HL-60/S4 (cell line): ENCODE data around the gene ZNF366.

Source experiments
- in situ Hi-C: fragments of 300-500 bp; cut with MboI; formaldehyde crosslinking; loops from 2 replicates; pipeline ENCODE4 v1.14.3; 2022; ENCODE audit warnings: low sequenced_read_pairs

The ZNF366 gene

DNA sequence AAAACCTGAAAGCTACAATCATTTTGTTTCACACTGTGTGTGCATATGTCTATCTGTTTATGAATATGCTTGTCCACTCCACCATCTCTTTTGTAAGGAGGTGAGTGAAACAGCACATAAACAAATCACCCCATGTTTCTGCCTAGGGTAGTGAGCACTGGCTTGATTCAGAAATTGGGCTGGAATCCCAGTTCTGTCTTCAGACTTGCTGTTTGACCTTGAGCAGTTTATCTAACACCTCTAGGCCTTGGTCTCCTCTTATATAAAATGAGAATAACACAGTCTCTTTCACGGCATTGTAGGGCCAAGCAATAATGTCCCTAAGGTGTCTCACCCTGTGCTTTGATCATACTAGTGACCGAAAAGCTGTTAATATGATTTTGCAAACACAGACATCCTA lies 61.2 kb downstream of the ZNF366 start:
- in situ Hi-C loops, result no loop called here

DNA sequence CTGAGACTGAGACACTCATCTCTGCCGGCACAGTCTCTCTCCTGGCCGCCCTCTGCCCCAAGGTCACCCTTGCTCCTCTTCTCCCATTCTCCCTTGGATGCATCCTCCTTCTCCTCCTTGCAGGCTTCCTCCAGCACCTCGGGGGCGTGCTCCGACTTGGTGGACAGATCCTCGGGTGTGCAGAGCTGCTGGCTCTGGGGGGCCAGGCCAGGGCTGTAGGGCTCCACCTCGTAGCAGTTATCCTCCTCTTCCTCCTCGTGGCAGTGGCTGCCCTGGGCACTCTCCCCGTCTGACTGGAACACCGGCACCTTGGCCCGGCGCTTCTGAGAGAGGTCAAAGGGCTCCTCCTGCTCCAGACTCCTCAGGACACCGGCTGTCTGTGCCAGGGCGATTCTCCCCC lies 63.3 kb downstream of the ZNF366 start:
- in situ Hi-C loops, result no loop called here

DNA sequence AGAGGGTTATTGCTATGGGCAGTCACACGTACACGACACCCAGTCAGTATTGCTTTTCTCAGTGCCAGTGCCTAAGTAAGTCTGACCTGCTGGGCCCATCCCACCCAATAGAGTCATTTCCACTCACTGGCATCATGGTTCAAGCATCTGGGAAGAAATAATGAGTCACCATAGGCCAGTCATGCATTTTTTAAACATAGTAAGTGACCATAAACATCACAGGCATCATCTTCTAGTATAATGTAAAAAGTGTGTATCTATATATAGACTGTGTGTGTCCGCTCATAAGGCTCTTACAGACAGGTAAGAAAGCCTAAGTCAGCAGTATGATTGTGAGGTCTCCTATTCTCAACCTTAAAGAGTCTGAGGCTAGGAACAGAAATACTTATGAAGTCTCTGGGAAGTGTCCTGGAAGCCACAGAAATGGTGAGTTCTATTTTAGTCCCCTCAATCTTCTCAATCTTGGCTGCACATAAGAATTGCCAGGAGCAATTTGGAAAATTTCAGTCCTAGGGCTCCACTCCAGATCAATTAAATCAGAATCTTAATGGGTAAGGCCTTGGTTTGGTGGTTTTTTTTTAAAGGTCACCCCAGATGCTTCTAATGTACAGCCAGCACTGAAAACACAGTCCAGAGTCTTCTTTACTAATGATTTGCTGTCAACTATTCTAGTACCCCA lies 65.2 kb downstream of the ZNF366 start:
- in situ Hi-C loops, result no loop called here

DNA sequence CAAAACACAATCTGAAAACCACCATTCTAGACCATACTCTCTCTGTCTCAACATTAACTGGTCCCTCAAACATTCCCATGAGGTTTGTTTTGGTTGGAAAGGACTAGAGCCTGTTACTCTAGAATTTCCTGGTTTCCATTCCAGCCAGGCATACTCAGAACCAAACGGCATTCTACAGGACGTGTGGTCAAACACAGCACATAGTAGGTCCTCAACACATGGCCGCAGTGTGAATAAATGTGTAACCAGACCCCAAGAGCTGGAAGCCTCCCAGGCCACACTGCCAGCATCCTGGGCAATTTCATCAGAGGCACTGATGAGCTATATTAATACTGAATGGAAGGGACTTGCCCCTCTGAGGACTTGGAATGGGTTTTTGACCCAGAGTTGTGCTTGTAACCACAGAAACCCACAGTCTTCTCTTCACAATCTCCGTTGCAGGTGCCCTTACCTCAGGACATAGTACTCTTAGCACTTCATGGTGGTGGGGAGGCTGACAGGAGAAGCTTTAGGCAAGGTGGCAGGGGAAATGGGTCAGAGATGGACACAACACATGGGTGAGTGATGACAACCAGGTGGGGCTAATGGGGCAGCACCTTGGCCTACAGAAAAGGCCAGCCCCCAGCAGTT lies 66.0 kb downstream of the ZNF366 start:
- in situ Hi-C loops, result no loop called here

DNA sequence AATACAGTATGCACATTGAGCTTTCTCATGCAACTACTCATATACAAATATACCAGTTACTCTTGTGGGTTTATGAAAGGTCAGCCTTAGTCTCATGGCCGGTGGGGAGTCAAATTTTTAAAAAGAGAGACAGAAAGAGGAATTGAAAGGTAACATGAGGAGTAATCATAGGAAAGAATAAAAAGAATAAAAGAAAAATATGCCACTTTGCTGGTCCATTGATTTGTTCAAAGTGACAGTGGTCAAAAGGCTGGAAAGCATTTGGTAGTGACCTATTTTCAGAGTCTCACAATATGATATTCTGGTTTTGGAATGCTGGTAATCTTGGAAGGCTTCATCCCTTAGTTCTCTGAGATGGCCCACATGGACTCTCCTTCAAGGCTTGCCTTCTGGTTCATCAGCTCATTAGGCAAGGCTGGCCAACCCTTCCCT lies 67.0 kb downstream of the ZNF366 start:
- in situ Hi-C loops, result no loop called here

DNA sequence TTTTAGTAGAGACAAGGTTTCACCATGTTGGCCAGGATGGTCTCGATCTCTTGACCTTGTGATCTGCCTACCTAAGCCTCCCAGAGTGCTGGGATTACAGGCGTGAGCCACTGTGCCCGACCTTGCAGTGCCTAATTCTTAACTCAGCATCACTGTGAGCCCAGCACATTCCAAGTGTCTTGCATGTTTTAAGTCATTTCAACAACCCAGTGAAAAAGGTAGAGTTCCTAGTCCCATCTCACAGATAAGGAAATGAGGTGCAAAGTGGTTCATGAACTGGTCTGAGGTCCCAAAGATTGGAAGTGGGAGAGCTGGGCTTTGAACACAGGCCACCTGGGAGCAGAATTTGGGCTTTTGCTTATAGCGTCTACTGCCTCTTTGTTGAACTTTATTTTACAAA lies 68.0 kb downstream of the ZNF366 start:
- in situ Hi-C loops, result no loop called here

DNA sequence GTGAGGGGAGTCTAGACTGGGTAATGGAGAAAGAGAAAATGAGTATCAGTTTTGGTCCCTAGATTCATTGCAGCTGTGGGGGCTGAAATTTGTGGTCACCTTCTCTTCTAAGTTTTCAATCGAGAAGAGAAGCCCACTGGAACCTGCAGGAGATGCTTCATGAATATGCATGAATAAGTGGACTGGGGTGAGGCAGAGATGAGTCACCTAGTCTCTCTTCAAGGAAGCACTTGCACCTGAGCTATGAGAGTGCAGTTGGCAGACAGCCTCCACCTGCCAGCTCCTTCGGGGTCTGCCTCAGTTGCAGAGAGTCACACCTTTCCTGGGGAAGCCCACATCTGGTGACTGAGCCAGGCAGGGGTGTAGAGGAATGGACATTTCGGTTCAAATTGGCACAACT lies 69.1 kb downstream of the ZNF366 start:
- in situ Hi-C loops, result no loop called here

DNA sequence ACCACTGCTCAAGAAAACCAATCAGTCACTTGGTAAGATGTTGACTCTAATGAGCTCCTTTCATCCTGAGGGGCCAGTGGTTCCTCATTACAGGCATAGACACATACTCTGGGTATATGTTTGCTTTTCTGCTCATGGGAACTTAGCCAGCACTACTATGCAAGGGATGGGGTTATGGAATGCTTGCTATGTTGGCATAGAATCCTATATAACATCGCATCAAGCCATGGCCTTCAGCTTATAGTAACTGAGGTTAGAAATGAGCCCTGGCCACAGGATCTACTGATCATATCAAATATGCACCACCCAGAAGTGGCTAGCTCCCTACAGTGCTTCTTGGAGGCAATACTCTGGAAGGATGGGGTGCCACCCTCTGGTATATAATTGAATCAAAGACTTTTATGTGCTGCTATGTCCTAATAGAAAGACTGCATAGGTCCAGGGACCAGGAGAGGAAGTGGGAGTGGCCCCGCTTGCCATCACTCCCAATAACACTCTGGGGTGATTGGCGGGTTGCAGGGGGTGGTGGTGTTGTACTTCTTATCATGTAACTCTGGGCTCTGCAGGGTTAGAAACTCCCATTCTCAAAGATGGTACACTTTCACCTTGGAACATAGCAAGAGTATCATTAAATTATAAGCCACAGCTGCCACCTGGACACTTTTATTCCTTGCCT lies 70.3 kb downstream of the ZNF366 start:
- in situ Hi-C loops, result no loop called here

DNA sequence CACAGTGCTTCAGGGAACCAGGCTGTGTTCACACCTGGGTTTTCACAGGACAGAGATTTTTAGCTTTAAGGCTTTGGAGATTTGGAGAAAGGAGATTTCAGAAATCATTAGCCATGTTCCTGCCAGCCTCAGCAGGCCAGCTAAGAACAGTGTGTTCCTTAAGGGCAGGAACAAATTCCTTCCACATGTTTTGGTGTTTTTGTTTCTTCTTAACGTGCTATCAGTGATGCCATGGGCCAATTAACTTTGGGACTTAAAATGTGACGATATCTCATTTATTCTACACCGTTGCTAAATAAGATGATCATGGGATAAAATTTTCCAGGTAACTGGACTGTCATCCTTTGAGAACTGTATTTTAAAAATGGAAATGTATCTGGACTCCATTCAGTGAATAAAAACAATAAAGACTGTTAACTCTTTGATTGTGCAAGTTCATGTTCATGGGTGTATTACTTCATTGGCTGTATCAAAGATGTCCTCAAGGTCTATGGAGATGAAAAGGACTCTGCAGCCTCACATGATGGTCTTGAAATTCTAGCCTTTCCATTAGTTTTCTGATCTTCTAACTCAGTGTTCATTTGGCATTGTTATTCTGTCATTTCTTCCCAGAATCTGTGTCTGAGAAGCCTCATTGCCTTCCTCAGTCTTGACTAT lies 72.3 kb downstream of the ZNF366 start:
- in situ Hi-C loops, result no loop called here

DNA sequence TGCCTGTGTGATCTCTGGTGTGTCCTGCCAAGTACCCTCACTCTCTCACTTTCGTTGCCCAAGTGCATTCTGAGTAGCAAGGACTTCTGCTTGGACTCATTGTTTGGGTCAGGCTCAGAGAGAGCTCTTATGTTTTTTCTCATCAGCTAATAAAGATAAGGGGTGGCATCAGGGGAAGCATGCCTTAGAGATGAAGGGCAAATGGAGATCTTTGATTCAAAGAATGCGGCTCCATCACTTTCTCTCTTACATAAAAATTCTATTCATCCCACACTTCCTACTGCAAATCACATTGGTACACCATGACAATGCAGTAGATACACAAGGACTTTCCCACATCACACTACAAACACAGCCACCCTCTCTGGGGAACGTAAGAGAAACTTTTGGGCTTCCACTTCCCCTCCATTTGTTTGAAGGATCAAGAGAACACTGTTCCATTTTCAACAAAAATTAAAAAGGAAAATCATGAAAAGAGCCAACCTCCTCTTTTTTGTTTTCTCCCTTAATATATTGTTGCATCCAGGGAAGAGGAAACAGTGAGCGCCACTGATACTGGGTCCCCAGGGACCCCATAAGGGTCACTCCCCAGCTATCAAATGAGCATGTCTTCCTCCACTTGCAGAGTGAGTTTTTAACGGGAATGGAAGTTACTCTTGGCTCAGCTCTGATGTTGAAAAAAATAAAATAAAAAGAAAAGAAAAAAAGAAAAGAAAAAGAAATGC lies 73.0 kb downstream of the ZNF366 start:
- in situ Hi-C loops, result no loop called here

DNA sequence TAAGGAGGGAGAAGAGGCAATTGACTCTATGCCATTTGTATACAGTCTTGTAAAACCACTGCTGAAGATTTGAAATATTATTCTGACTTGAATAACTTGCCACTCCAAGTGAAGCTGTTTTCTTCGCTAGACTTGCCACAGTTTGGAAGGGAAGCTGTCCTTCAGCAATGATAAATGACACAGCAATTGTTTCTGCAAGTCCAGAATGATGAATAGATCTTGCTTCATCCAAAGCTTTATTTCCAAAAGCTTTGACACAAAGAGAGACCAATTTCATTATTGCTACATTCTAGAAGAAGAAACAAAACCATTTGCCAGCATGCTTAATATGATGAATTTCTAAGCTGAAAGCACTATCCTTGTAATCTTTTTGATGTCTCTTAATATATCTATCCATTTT lies 73.7 kb downstream of the ZNF366 start:
- in situ Hi-C loops, result no loop called here

DNA sequence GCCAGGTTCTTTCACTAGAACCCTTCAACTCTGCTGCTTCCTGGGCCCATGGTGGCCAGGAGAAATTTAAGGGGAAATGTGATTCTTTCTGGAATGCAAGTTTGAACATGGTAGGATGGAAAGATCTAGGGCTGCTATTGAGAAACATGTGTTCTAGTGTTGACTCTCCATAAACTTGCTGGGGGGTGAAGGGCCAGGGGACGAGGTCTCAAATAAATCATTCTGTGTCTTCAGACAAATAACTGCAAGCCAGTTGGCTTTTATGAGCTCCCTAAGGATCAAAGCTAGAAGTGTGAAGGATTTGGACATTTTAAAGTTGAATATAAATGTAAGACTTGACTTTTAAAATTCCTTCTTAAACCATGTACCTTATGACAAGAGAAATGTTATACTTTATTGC lies 78.5 kb downstream of the ZNF366 start:
- in situ Hi-C loops, result no loop called here

DNA sequence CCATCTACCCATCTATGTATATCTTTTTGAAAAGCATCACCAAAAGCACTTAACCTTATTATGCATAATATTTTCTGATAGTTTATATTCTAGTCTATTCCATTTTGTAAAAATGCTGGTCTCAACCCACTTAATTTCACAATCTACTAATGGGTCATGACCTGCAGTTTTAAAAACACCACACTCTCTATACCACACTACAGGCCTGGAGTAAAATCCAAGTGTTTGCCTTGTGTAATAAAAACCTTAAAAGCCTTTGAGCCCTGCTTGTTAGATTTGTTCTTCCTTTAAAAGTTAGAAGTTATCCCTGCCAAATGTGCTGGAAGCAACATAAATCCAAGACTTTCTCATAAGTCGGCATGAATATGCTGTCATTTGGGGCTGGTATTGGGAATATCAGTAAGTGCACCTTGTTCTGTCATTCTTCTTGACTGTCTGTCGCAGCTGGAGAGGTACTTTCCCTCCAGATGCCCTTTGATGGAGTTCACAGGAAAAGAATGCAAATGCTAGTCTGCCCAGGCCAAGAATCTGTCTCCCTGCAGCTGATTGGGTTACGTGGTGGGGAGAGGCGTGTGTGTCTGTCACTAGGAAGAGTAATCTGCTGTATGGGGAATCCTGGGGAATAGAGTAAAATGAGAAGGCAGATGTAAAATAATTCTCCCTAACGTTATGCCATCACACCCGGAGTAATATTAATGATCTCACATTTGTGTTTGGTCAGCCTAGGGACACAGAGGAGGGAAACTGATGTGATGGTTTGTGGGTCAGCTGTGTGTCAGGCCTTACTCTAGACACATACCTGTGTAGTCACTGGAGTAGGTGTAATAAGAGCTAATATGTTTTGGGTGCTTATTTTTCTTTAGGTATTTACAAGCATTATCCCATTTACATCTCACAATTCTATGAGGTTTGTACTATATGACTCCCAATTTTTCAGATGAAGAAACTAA lies 79.4 kb downstream of the ZNF366 start:
- in situ Hi-C loops, result no loop called here

DNA sequence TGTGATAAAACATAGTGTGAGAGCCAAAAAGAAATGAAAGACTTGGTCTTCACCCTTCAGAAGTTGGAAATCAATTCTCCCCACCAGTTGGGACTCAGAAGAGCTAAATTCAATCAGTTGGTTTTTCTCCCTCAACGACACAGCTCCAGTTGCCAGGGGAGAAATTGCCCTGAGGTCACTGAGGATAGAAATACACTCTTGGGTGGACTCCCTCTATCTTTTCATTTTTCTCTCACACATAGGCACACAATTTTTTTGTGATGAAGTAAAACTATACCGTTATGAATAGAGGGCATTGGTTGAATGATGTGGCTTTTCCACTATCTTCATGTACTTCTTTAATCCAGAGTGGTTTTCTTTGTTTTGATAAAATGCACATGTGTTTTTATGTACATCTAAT lies 80.2 kb downstream of the ZNF366 start:
- in situ Hi-C loops, result no loop called here

DNA sequence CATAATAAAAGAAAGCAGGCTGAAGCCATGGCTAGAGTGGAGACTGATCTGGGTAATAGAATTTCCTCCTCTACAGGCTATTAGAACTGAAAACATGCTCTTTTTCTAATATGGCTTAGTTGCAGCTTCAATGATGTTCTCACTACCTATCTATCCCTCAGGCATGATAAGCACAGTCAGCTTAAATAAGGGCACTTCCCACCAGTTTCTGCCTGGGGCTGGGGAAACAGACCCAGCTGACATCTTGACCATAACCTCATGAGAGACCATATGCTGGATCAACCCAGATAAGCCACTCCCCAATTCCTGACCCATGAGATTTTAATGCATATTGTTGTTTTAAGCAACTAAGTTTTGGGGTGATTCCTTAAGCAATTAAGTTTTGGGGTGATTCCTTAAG lies 81.2 kb downstream of the ZNF366 start:
- in situ Hi-C loops, result no loop called here

DNA sequence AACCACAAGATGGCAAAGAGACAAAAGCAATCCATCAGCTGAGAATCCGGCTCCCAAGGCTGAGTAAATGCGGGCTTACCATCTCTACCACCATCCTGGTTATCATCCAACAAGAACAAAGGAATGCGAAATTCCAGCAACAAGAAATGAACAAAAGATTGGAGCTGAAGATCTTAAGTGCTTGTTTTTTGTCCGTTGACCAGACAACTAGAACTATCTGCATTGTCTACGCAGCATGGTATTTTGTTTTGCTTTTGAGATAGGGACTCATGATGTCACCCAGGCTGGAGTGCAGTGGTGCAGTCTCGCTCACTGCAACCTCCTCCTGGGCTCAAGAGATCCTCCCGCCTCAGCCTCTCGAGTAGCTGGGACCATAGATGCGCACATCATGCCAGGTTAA lies 88.9 kb downstream of the ZNF366 start:
- in situ Hi-C loops, result no loop called here

DNA sequence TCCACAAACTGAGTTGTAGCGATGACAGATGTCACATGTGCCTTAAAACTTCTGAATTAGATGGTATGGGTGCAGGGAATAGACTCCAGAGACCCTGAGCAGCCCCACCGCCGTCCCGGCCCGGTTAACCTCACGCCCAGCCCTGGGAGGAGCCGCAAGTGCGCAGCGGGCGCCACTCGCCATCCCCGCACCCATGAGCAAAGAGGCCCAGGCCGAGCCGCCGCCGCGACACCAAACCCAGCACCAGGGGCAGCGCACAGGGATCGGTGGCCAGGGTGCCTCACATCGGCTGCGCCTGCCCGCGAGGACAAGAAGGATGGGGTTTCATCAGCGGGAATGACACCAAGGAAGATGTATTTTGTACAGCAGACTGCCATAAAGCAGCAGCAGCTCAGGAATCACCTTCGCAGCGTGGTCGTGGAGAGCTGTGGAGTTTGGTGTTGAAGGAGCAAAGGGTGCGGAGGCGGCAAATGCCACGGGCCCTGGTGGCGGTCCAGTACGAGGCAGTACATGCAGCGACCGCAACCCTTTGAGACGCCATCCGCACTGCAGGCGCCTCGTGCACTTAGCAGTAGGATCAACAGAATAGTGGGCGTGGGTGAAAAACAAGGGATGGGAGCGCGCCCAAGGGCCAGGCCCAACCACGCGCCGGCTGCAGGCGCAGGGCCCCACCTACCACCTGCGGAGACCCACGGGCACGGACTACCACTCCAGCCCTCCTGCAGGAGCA lies 89.7 kb downstream of the ZNF366 start:
- in situ Hi-C loops, result no loop called here

DNA sequence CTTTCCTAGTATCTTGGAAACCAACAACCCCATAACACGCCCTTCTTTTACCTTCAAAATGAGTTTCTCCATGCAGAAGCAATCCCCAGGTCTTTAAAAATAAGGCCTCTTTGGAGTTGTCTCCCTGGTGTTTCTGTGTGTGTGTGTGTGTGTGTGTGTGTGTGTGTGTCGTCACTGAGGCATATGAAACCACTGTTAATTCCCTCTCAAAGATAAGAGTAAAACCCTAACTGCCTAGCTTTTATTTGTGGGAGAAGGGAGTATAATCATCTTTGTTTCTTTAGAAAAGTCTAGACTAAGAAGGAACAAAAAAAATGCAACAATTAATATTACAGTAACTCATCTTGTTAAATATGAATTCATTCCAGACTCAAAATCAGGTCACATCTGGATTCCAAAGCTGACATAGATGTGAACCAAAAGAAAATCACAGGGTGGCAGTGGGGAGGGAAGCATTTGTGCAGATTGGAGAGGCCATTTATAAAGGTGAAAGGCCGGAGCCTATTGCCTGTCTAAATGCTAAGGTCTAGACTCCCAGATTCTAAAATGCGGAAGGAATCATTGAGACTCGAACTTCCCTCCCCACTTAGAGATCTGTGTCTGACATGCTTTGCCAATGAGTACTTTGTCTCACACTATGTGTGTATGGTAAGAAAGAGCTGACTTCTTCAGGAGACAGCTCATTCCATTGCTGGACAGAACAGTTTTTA lies 91.4 kb downstream of the ZNF366 start:
- in situ Hi-C loops, result no loop called here
